NCI-H187 treated with DMSO at 0.1 percent for 48 hours (cell line): ENCODE measurements around the gene GPRC5D.

Source experiments
- DNase-seq: peaks from one replicate; lab custom pipeline; 2025; lab: John Stamatoyannopoulos, UW

Gene GPRC5D

GRCh38 chr12:12934556-12934955 lies 17.4 kb downstream of the GPRC5D start:
- no peak for DNase-seq

- no peak for DNase-seq
These were observed 18.2 kb downstream of the GPRC5D start for GRCh38 chr12:12933742-12934141.

GRCh38 chr12:12930633-12931219 lies 21.2 kb downstream of the GPRC5D start:
- DNase-seq: no peak

- DNase-seq: no peak
These were observed 22.3 kb downstream of the GPRC5D start for GRCh38 chr12:12929696-12930095.

GRCh38 chr12:12927211-12928079 lies 24.5 kb downstream of the GPRC5D start:
- DNase-seq: no peak

GRCh38 chr12:12926571-12927071 lies 25.3 kb downstream of the GPRC5D start:
- DNase-seq: no peak

- no peak for DNase-seq
These were observed 26.6 kb downstream of the GPRC5D start for GRCh38 chr12:12925388-12925787.

GRCh38 chr12:12924169-12924568 lies 27.8 kb downstream of the GPRC5D start:
- no peak for DNase-seq

GRCh38 chr12:12922978-12923377 lies 29.0 kb downstream of the GPRC5D start:
- no peak for DNase-seq

- no peak for DNase-seq
These were observed 29.8 kb downstream of the GPRC5D start for GRCh38 chr12:12922191-12922616.

GRCh38 chr12:12919666-12920435 lies 32.1 kb downstream of the GPRC5D start:
- no peak for DNase-seq

GRCh38 chr12:12918781-12919389 lies 33.1 kb downstream of the GPRC5D start:
- DNase-seq: no peak

GRCh38 chr12:12917517-12917916 lies 34.5 kb downstream of the GPRC5D start:
- DNase-seq: no peak

- no peak for DNase-seq
These were observed 35.6 kb downstream of the GPRC5D start for GRCh38 chr12:12916135-12916944.

GRCh38 chr12:12915656-12916055 lies 36.3 kb downstream of the GPRC5D start:
- DNase-seq: no peak

- DNase-seq: no peak
These were observed 39.3 kb downstream of the GPRC5D start for GRCh38 chr12:12912711-12913110.

GRCh38 chr12:12909995-12910420 lies 42.0 kb downstream of the GPRC5D start:
- DNase-seq: no peak

GRCh38 chr12:12909228-12909994 lies 42.6 kb downstream of the GPRC5D start:
- DNase-seq: no peak

- no peak for DNase-seq
These were observed 43.3 kb downstream of the GPRC5D start for GRCh38 chr12:12908711-12909110.

GRCh38 chr12:12908252-12908651 lies 43.7 kb downstream of the GPRC5D start:
- no peak for DNase-seq
